GM12864 (cell line): Measurements from ENCODE around the gene CCDC30.

Source experiments
- DNase-seq: peaks from one replicate; pipeline ENCODE4 v3.0.0-alpha.2; 2011; ENCODE audit warnings: low read depth
- H3K4me3 ChIP-seq: 2 replicates; pipeline ENCODE4 v1.5.1; 2011; ENCODE audit warnings: mild to moderate bottlenecking, low read depth, low read length, control low read depth
- CTCF ChIP-seq: IDR thresholded peaks from 2 replicates; pipeline ENCODE4 v1.5.1; 2011; ENCODE audit warnings: low read depth, mild to moderate bottlenecking, moderate library complexity, low read length, control low read depth, inconsistent platforms; ENCODE audit errors: missing control alignments

CCDC30 gene

GRCh38 chr1:42518908-42519307 lies 55.8 kb downstream of the CCDC30 start:
- no peak overlapping the region for H3K4me3 ChIP-seq
- no peak for TF ChIP-seq CTCF
- DNase-seq = no peak

- DNase-seq = no peak
- no peak overlapping the region for H3K4me3 ChIP-seq
- TF ChIP-seq CTCF = no peak
These were observed 60.1 kb downstream of the CCDC30 start for GRCh38 chr1:42523171-42523570.

- DNase-seq = no peak
- no peak for TF ChIP-seq CTCF
- H3K4me3 ChIP-seq = no peak overlapping the region
These were observed 61.2 kb downstream of the CCDC30 start for GRCh38 chr1:42524330-42524729.

- no peak overlapping the region for H3K4me3 ChIP-seq
- DNase-seq = no peak
- TF ChIP-seq CTCF = no peak
These were observed 66.7 kb downstream of the CCDC30 start for GRCh38 chr1:42529724-42530181.

GRCh38 chr1:42531043-42531442 lies 68.0 kb downstream of the CCDC30 start:
- DNase-seq = no peak
- TF ChIP-seq CTCF = no peak
- H3K4me3 ChIP-seq = no peak overlapping the region

- no peak for TF ChIP-seq CTCF
- DNase-seq = no peak
- no peak overlapping the region for H3K4me3 ChIP-seq
These were observed 70.2 kb downstream of the CCDC30 start for GRCh38 chr1:42533101-42533863.

GRCh38 chr1:42541104-42541503 lies 78.0 kb downstream of the CCDC30 start:
- no peak overlapping the region for H3K4me3 ChIP-seq
- no peak for TF ChIP-seq CTCF
- DNase-seq = no peak
